ENCODE results near the gene AP1G2.
"Not testable (repeated sequence)": the region's sequence is repeated elsewhere in the genome, so short reads cannot be mapped to it uniquely, and the experiment has no call there.

AP1G2 gene

GRCh38 chr14:23537351-23538049, 30.1 kb downstream of the AP1G2 start:
- DNase-seq, result no peak

- not testable (repeated sequence) for DNase-seq
Measured at GRCh38 chr14:23536906-23537305, 30.7 kb downstream of the AP1G2 start.

- DNase-seq, result no peak
Measured at GRCh38 chr14:23536494-23536893, 31.1 kb downstream of the AP1G2 start.

GRCh38 chr14:23535943-23536342, 31.6 kb downstream of the AP1G2 start:
- no peak for DNase-seq

- DNase-seq, result no peak
Measured at GRCh38 chr14:23533652-23534435, 33.7 kb downstream of the AP1G2 start.

GRCh38 chr14:23532658-23533057, 34.9 kb downstream of the AP1G2 start:
- DNase-seq, result no peak

- DNase-seq, result no peak
Measured at GRCh38 chr14:23531391-23531790, 36.2 kb downstream of the AP1G2 start.

GRCh38 chr14:23530375-23531055, 37.1 kb downstream of the AP1G2 start:
- no peak for DNase-seq

GRCh38 chr14:23529016-23529415, 38.6 kb downstream of the AP1G2 start:
- no peak for DNase-seq

- DNase-seq, result no peak
Measured at GRCh38 chr14:23528555-23528954, 39.0 kb downstream of the AP1G2 start.

- no peak for DNase-seq
Measured at GRCh38 chr14:23525611-23526010, 42.0 kb downstream of the AP1G2 start.

GRCh38 chr14:23524954-23525353, 42.6 kb downstream of the AP1G2 start:
- no peak for DNase-seq

GRCh38 chr14:23523229-23524016, 44.2 kb downstream of the AP1G2 start:
- DNase-seq, result no peak

- no peak for DNase-seq
Measured at GRCh38 chr14:23522643-23523198, 44.9 kb downstream of the AP1G2 start.

- no peak for DNase-seq
Measured at GRCh38 chr14:23521785-23522640, 45.6 kb downstream of the AP1G2 start.

- no peak for DNase-seq
Measured at GRCh38 chr14:23520899-23521533, 46.6 kb downstream of the AP1G2 start.

- no peak for DNase-seq
Measured at GRCh38 chr14:23518709-23519108, 48.9 kb downstream of the AP1G2 start.

- no peak for DNase-seq
Measured at GRCh38 chr14:23517650-23518326, 49.8 kb downstream of the AP1G2 start.

- no peak for DNase-seq
Measured at GRCh38 chr14:23514644-23514957, 53.0 kb downstream of the AP1G2 start.

- DNase-seq, result no peak
Measured at GRCh38 chr14:23513818-23514643, 53.6 kb downstream of the AP1G2 start.

Measured in activated CD4-positive, alpha-beta T cell treated with anti-CD3 and anti-CD28 coated beads, Interleukin-2, amount 50 U/mL, for 16 hours (primary cell).